ENCODE data around the gene LCTL.

GRCh38 chr15:66504563-66505429 is 61.0 kb downstream of the LCTL start, which contains the start of the genes RPL4 and ZWILCH:
- TF ChIP-seq CTCF (IDR thresholded peaks at IDR 0.05) (no peak), REST (IDR thresholded peaks at IDR 0.05) (peak; percentile 94), RNF2 (IDR thresholded peaks at IDR 0.05; ENCODE audit: borderline replicate concordance, low read depth) (no peak), USF2 (IDR thresholded peaks at IDR 0.05) (no peak), CHD2 (IDR thresholded peaks at IDR 0.05; ENCODE audit: low read length, partially characterized antibody) (peak; percentile 94), JUN (IDR thresholded peaks at IDR 0.05) (peak; percentile 99 to 100), NR3C1 (IDR thresholded peaks at IDR 0.05) (no peak), MAX (IDR thresholded peaks at IDR 0.05) (peak; percentile 96), BHLHE40 (IDR thresholded peaks at IDR 0.05; ENCODE audit: low read depth, low read length) (no peak), POLR2A (IDR thresholded peaks at IDR 0.05; ENCODE audit: low read length) (peak; percentile 98), EP300 (IDR thresholded peaks at IDR 0.05) (no peak), JUNB (IDR thresholded peaks at IDR 0.05) (no peak), MAFK (IDR thresholded peaks at IDR 0.05; ENCODE audit: partially characterized antibody) (no peak)
